MCF 10A (cell line): ENCODE results near the gene NUP160. TPM values are rescaled to one million over a fixed set of nuclear protein-coding genes. Genes with fewer than 3 reads are reported as not detected.

ENCODE experiments used
- BruUV-seq: library from RNA; stranded (reverse); fragments of 400-500 nt; replicated peaks from 2 replicates; lab custom pipeline; 2021; lab: Mats Ljungman, UMichigan
- CTCF ChIA-PET: fragments of 300-600 bp; sonication (Branson Sonifier 250); formaldehyde crosslinking; extraction: SDS; loops from one replicate; lab custom pipeline; 2021; ENCODE audit warnings: antibody characterized with exemption, inconsistent platforms; lab: Yijun Ruan, JAX
- POLR2A ChIA-PET: fragments of 300-600, 350-650 bp; sonication (Branson Sonifier 250); formaldehyde crosslinking; extraction: SDS; loops from one replicate; lab custom pipeline; 2020; ENCODE audit warnings: antibody characterized with exemption, inconsistent platforms; lab: Yijun Ruan, JAX
- DNase-seq: peaks from one replicate; pipeline ENCODE4 v3.0.0-alpha.2; 2018; ENCODE audit not compliant: unreplicated experiment
- H3K27ac Mint-ChIP-seq: one replicate; pipeline ENCODE4 v1.8.0; 2022; ENCODE audit warnings: mild to moderate bottlenecking, low read depth, mixed read lengths; ENCODE audit not compliant: unreplicated experiment
- H3K27me3 Mint-ChIP-seq: one replicate; pipeline ENCODE4 v1.8.0; 2022; ENCODE audit warnings: mixed read lengths; ENCODE audit not compliant: insufficient read depth, unreplicated experiment
- H3K36me3 Mint-ChIP-seq: one replicate; pipeline ENCODE4 v1.8.0; 2022; ENCODE audit warnings: mild to moderate bottlenecking, moderate library complexity, mixed read lengths; ENCODE audit not compliant: insufficient read depth, unreplicated experiment
- H3K4me1 Mint-ChIP-seq: one replicate; pipeline ENCODE4 v1.8.0; 2022; ENCODE audit warnings: mixed read lengths; ENCODE audit not compliant: insufficient read depth, unreplicated experiment
- H3K4me3 Mint-ChIP-seq: one replicate; pipeline ENCODE4 v1.8.0; 2022; ENCODE audit warnings: mild to moderate bottlenecking, moderate library complexity, mixed read lengths; ENCODE audit not compliant: unreplicated experiment
- H3K9me3 Mint-ChIP-seq: one replicate; pipeline ENCODE4 v1.8.0; 2022; ENCODE audit warnings: mixed read lengths; ENCODE audit not compliant: unreplicated experiment
- CTCF ChIP-seq: fragments of 200-600 bp; IDR thresholded peaks from one replicate; pipeline ENCODE4 v1.8.0; 2022; ENCODE audit warnings: antibody characterized with exemption, mild to moderate bottlenecking; ENCODE audit not compliant: unreplicated experiment
- intact Hi-C: fragments of 100-400 bp; cut with micrococcal nuclease; formaldehyde crosslinking; loops from 2 replicates; pipeline ENCODE4 v1.14.1; 2022
- total RNA-seq: library from RNA; stranded (reverse); gene quantifications from 2 replicates; pipeline ENCODE4 v1.2.3, GENCODE V29; 2022

The NUP160 gene
- total RNA-seq, 1 experiment from 2014 or later: 33.8 TPM

DNA sequence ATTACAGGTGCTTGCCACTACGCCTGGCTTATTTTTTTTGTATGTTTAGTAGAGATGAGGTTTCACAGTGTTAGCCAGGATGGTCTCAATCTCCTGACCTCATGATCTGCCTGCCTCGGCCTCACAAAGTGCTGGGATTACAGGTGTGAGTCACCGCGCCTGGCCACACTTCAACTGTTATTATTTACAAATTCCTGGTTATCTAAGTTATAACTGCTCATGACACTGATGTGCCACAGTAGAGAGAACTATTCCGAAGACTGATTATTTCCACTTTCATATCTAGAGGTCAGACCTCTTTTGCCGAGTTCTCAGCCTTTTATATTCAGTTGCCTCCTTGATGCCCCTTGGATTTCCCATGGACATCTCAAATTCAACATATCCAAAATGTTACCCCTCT, 3.9 kb upstream of the NUP160 start:
- no peak for TF ChIP-seq CTCF
- no TSS peak for BruUV-seq

DNA sequence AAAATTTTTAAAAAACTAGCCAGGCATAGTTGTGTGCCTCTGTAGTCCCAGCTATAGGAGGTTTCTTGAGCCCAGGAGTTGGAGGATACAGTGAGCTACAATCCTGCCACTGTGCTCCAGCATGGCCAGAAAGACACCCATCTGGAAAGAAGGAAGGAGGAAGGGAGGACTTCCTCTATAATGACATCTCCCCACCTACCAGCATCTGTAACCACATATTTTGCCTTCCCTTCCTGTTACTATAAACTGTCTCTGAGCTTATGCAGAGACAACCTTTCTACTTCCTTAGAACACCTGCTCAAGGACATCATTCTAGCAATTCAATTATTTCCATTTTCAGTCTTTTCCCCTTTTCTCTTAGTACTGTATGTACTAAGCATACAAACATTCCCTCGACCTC, 2.2 kb upstream of the NUP160 start:
- peak overlapping the region; percentile 8 for H3K27ac Mint-ChIP-seq
- H3K4me1 Mint-ChIP-seq: peaks cover 27% of the 10 kb centered on the region
- peak overlapping the region; percentile 24 for H3K4me3 Mint-ChIP-seq
- ChIA-PET CTCF (interaction anchor here (0.6 to 1.6 kb wide), 2 partner anchors 38 to 476 kb away, joined by 3 to 8 read pairs; no protein-coding TSS in a partner anchor), POLR2A (interaction anchor here (1.3 kb wide), 1 partner anchor 14 kb away, joined by 3 read pairs; no protein-coding TSS in a partner anchor)
- no TSS peak for BruUV-seq
- no peak for DNase-seq
- H3K27me3 Mint-ChIP-seq: no peaks in the 10 kb centered on the region
- no peak for TF ChIP-seq CTCF
- H3K9me3 Mint-ChIP-seq: no peaks in the 10 kb centered on the region
- H3K36me3 Mint-ChIP-seq: peaks cover 3% of the 10 kb centered on the region
- intact Hi-C loops: no loop called here

More for the DNA sequence above, 3.9 kb upstream of the NUP160 start:
- Mint-ChIP-seq H3K4me1 (peaks cover 17% of the 10 kb centered on the region), H3K27ac (no peak overlapping the region), H3K27me3 (no peaks in the 10 kb centered on the region), H3K36me3 (no peaks in the 10 kb centered on the region), H3K9me3 (no peaks in the 10 kb centered on the region), H3K4me3 (no peak overlapping the region)
- POLR2A ChIA-PET: interaction anchor here (1.6 kb wide), 1 partner anchor 10 kb away, joined by 3 read pairs; no protein-coding TSS in a partner anchor
- DNase-seq: no peak
- CTCF ChIA-PET: interaction anchor here (0.5 to 2.2 kb wide), 4 partner anchors 9 to 275 kb away, joined by 3 to 11 read pairs (median 4); no protein-coding TSS in a partner anchor
- intact Hi-C loops: no loop called here

DNA sequence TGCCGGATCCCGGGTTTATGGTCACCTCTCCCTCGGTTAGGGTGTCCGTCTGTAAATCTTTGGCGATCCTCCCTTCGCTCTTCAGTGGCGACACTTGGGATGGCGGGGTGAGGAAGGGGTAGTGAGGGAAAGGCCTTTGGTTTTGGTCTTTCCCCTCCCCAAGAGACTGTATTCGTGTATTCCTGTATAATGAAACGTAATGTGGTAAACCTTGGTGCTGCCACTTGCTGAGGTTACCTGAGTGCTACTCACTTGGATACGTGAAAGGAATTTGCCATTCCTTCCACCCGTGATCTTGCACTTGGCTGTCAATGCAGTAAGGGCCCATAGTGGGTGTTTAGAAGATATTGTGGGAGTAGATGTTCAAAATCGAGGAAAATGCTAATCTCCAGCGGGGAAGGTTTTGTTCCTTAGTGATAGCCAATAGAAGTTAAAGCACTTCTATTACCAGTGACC, 578 bp upstream of the NUP160 start:
- Mint-ChIP-seq H3K9me3 (no peaks in the 10 kb centered on the region), H3K27me3 (no peaks in the 10 kb centered on the region), H3K36me3 (peaks cover 6% of the 10 kb centered on the region), H3K4me3 (peak overlapping the region; percentile 90), H3K27ac (peak overlapping the region; percentile 93), H3K4me1 (peaks cover 27% of the 10 kb centered on the region)
- CTCF ChIA-PET: interaction anchor here (0.6 to 1.4 kb wide), 2 partner anchors 263 to 301 kb away, joined by 3 read pairs; no protein-coding TSS in a partner anchor
- no peak for TF ChIP-seq CTCF
- POLR2A ChIA-PET: interaction anchor here (0.7 to 1.3 kb wide), 4 partner anchors 9 to 81 kb away, joined by 3 to 8 read pairs (median 3); partner anchors contain the start of gene FNBP4
- intact Hi-C loops: loop anchor here (2.0 kb wide), 1 partner anchor 206 kb away; the partner anchor contains the start of gene MTCH2
- no peak for DNase-seq
- BruUV-seq: TSS peak; percentile 79

- H3K9me3 Mint-ChIP-seq: no peaks in the 10 kb centered on the region
These were observed 636 bp downstream of the NUP160 start for GRCh38 chr11:47847537-47847891.

More at GRCh38 chr11:47847537-47847891, 636 bp downstream of the NUP160 start:
- Mint-ChIP-seq H3K4me3 (peak overlapping the region; percentile 90), H3K27ac (peak overlapping the region; percentile 93), H3K27me3 (no peaks in the 10 kb centered on the region), H3K4me1 (peaks cover 27% of the 10 kb centered on the region), H3K36me3 (peaks cover 6% of the 10 kb centered on the region)
- TF ChIP-seq CTCF: no peak
- ChIA-PET POLR2A (interaction anchor here (0.6 to 1.6 kb wide), 13 partner anchors 8 to 634 kb away, joined by 3 to 8 read pairs (median 3); partner anchors contain the start of gene FNBP4), CTCF (interaction anchor here (0.6 to 1.4 kb wide), 5 partner anchors 14 to 264 kb away, joined by 3 to 4 read pairs (median 3); no protein-coding TSS in a partner anchor)
- BruUV-seq: no TSS peak
- intact Hi-C loops: no loop called here
- no peak for DNase-seq
